ENCODE measurements around the gene PLD5.
A peak's percentile ranks its signal among the peaks of the same experiment; 100 is the strongest.
"Not testable (repeated sequence)": the region's sequence is repeated elsewhere in the genome, so short reads cannot be mapped to it uniquely, and the experiment has no call there.

The PLD5 gene

GRCh38 chr1:242489545-242489944 lies 35.0 kb downstream of the PLD5 start:
- no peak for DNase-seq (ENCODE audit: low read depth, low spot score)

DNA sequence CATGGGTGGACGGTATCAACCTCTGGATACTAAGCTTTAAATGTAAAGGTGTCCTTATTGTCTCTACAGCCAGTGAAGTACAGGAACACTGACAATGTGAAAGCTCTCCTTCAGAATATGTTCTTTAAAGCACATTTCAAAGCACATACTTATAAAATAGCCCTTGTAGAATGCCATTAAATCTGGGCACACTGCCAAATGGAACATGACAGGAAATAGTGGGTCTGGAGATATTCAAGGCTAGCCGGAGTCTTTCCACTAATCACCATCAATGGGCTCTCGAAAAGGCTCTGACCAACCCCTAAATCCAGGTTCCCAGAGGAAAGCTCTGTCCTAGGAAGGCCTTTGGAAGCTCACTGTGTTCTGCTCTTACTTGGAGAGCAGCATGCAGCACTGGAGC lies 46.6 kb downstream of the PLD5 start:
- DNase-seq (ENCODE audit: low read depth, low spot score) = no peak

DNA sequence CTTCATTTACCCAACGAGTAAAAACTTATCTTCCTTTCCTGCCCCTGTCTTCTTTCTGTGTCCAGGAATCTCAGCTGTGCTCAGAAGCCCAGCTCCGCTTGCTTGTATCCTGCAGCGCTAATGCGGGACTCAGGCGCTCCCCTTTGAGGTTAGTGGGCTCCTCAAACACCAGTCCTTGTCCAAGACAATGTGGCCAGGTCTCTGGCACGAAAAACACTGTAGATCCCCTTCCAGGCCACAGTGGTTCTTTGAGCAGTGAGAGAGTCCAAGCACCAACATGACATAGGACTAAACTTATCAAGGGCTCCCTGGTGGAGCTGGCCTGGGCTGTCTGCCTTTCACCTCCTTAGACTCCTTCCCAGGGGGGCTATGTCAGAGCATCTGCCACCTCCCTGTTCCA lies 53.7 kb downstream of the PLD5 start:
- DNase-seq (ENCODE audit: low read depth, low spot score) = no peak

GRCh38 chr1:242468784-242469183 lies 55.7 kb downstream of the PLD5 start:
- DNase-seq (ENCODE audit: low read depth, low spot score) = no peak

DNA sequence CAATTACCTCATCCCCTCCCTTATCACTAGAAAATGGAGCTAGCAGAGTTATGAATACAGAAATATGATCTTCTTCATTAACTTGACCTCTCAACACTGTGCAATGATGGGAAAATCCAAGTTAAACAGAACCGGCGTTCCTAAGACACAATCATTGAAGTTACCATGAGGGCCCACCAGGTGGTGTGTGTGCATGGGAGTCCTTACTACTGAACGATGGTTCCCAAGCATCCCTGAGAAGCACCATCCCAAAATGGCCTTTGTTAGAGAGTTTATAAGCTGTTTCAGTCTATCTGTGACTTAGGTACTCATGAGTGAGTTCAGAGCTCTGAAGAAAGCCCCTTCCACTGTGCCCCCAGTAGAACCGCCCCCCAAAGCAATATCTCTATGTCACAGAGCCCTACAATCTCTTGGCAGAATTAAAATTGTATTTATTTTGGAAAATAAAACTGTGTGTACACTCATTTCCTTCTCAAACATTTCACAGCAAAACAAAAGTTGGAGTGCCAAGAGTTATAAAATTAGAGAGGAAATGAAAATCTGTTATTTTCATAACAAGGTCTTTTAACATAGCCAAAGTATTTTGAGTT lies 56.8 kb downstream of the PLD5 start:
- peak; percentile 3 for DNase-seq (ENCODE audit: low read depth, low spot score)

- no peak for DNase-seq (ENCODE audit: low read depth, low spot score)
Observed at GRCh38 chr1:242462867-242463266, 61.6 kb downstream of the PLD5 start.

DNA sequence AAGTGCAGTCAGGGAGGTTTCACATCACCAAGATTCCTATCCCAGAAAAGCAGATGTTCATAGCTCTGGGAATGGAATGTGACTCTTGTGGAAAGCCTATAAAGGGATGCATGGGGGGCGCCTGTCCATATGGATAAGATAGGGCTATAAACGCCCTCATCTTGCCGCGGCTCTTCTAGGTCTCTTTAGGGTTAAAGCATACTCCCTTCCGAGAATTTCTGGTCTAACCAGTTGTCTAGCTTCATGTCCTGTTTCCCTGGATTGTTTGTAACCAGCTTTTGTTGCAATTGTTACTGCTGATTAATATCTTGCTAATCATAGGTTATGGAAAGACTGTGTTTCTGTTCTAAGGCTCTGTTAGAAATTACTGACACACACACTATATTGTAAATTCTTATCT lies 64.8 kb downstream of the PLD5 start:
- not testable (repeated sequence) for DNase-seq (ENCODE audit: low read depth, low spot score)

GRCh38 chr1:242456726-242457269 lies 67.7 kb downstream of the PLD5 start:
- no peak for DNase-seq (ENCODE audit: low read depth, low spot score)

DNA sequence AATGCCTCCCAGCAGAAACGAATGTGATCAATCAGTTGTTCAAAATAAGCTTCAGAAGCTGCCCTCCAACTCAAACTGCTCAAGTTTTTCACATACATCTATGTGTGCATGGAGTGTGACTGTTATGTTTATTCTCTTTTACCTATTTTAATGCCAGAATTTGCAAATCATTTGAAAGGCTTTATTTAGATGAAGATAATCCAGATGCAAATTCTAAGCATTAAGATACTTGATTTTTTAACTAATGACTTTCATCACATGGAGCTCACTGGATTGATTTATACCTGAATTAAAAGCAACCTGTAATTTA lies 69.5 kb downstream of the PLD5 start:
- no peak for DNase-seq (ENCODE audit: low read depth, low spot score)

- peak; percentile 1 for DNase-seq (ENCODE audit: low read depth, low spot score)
Observed at GRCh38 chr1:242454262-242455051, 70.0 kb downstream of the PLD5 start.

DNA sequence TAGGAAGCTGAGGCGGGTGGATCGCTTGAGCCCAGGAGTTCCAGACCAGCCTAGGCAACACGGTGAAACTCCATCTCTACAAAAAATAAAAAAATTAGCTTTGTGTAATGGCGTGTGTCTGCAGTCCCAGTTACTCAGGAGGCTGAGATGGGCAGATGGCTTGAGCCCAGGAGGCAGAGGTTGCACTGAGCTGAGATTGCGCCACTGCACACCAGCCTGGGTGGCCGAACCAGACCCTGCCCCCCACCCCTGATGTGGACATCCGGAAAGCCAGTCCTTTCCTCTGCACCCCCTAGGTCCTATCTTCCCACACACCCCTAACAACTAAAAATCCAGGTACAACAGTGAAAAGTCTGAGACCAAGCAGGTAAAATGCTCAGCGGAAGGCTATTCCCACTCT lies 71.9 kb downstream of the PLD5 start:
- DNase-seq (ENCODE audit: low read depth, low spot score) = no peak

DNA sequence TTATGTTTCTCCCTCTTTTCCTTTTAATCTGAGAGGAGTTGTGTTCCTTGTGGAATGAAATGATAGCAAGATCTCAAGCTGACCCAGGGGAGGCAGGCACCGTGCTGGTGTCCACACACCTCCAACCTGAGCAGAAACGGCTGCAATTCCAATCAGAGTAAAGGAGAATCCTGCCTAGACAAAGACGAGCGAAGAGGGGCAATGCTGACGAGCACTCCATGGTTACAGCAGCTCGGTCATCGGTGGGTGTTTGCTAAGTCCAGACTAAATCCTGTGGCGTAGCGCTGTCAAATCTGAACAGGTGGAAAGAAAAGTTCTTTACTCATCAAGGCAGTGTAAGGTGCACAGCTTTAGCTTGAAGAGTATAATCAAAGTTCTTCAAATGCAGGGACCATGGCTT lies 74.8 kb downstream of the PLD5 start:
- DNase-seq (ENCODE audit: low read depth, low spot score) = no peak

- no peak for DNase-seq (ENCODE audit: low read depth, low spot score)
Observed at GRCh38 chr1:242448910-242449645, 75.4 kb downstream of the PLD5 start.

GRCh38 chr1:242447689-242448088 lies 76.8 kb downstream of the PLD5 start:
- no peak for DNase-seq (ENCODE audit: low read depth, low spot score)

DNA sequence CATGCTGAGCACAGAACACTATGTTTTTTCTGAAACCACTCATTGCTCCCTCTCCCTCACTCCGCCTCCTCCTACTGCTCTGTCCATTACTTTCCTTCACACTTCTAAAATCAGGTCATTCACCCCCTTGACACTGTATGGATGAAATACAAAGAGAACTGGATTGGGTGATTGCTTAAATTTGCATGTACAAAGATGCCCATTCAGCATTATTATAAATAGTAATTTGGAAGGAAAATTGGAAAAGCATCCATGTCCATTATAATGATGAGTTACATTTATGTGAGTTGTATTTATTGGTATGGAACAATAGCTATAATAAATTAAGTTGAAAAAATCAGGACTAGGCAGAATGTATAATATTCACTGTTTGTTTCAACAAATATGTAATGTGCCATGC lies 83.7 kb downstream of the PLD5 start:
- no peak for DNase-seq (ENCODE audit: low read depth, low spot score)

GRCh38 chr1:242435200-242435599 lies 89.3 kb downstream of the PLD5 start:
- DNase-seq (ENCODE audit: low read depth, low spot score) = no peak

DNA sequence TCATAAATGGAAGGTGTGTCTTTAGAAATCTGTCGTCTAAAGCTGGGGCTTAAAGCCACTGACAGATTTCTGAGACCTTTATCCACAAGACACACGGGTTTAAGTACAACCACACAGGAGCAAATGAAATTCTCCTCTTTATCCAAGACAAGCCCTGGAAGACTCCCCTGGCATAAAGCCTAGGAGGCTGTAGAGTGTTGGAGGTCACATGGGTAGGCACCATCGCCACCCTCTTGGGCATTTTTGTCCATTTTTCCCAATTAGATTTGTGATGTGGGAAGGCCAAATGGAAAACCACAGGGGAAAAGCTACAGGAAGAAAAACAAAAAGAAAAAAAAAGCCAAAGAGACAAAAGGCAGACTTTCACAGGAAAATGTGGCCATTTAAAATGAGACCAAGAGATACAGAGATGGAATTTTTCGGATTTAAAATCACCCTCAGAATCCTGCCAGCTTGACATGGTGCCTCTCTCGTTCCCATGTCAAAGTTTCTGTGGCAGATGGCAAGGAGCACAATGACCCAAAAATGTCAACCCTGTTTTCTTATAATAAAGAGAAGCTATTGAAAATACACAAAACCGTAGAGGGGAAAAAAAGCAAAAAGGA lies 91.9 kb downstream of the PLD5 start:
- DNase-seq (ENCODE audit: low read depth, low spot score) = no peak

GRCh38 chr1:242431786-242432185 lies 92.7 kb downstream of the PLD5 start:
- no peak for DNase-seq (ENCODE audit: low read depth, low spot score)

DNA sequence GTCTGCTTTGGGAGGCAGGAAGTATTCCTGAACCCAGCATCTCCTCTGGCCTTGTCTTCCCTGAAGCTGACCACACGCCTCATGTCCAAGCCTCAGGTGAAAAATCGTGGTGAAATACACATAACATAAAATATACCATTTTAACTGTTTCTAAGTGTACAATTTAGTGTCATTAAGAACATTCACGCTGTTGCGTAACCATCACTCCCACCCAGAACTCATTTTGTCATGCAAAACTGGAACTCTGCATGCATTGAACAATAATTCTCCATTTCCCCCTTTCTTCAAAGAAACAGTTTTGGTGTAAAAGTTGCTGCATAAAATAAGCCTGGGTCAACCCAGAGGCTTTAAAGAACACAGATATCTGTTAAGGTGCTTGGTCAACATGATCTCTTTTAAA lies 93.5 kb downstream of the PLD5 start:
- DNase-seq (ENCODE audit: low read depth, low spot score) = no peak

- no peak for DNase-seq (ENCODE audit: low read depth, low spot score)
Observed at GRCh38 chr1:242428399-242429190, 95.9 kb downstream of the PLD5 start.

- DNase-seq (ENCODE audit: low read depth, low spot score) = no peak
Observed at GRCh38 chr1:242427519-242427918, 97.0 kb downstream of the PLD5 start.

Measured in smooth muscle cell of the brain vasculature (primary cell).